Thoracic aorta (tissue), 2 donors: ENCODE results near the gene ZP3. TPM values are rescaled to one million over a fixed set of nuclear protein-coding genes. Genes with fewer than 3 reads are reported as not detected.
"Not testable (repeated sequence)": the region's sequence is repeated elsewhere in the genome, so short reads cannot be mapped to it uniquely, and the experiment has no call there.

Source experiments
- ATAC-seq: fragments of 150-250 bp; one replicate; pipeline ENCODE4 v1.8.0; 2017; ENCODE audit warnings: low read depth; ENCODE audit not compliant: insufficient number of reproducible peaks, low FRiP score
- DNase-seq: peaks from one replicate; pipeline ENCODE4 v3.0.0-alpha.2; 2020; ENCODE audit warnings: low spot score
- H3K27ac ChIP-seq, 2 donors: fragments of 200-600 bp; sonication (generic); 1 replicate in 1 of 2; 2 replicates in 1 of 2; pipeline ENCODE4 v1.5.1; 2016; ENCODE audit warnings: mild to moderate bottlenecking in 2 of 2, moderate library complexity in 2 of 2
- H3K27me3 ChIP-seq: fragments of 200-600 bp; sonication (generic); replicated peaks from 2 replicates; pipeline ENCODE4 v1.6.0; 2016; ENCODE audit warnings: mild to moderate bottlenecking; ENCODE audit not compliant: insufficient read depth
- H3K36me3 ChIP-seq: fragments of 200-600 bp; sonication (generic); one replicate; pipeline ENCODE4 v1.5.1; 2016
- H3K4me1 ChIP-seq, 2 donors: fragments of 200-600 bp; sonication (generic); 1 replicate in 1 of 2; 2 replicates in 1 of 2; pipeline versions ENCODE4 v1.5.1 to v1.6.0; 2016; ENCODE audit warnings: low read depth in 2 of 2, mild to moderate bottlenecking in 1 of 2; ENCODE audit not compliant: control insufficient read depth in 1 of 2
- H3K4me3 ChIP-seq: fragments of 200-600 bp; sonication (generic); 2 replicates; pipeline ENCODE4 v1.5.1; 2016; ENCODE audit warnings: mild to moderate bottlenecking
- H3K9me3 ChIP-seq: fragments of 200-600 bp; sonication (generic); 2 replicates; pipeline ENCODE4 v1.5.1; 2016
- CTCF ChIP-seq: fragments of 200-600 bp; sonication (generic); IDR thresholded peaks from one replicate; pipeline ENCODE4 v1.5.1; 2019; ENCODE audit warnings: antibody characterized with exemption
- total RNA-seq, 2 donors: library from RNA; depleted of rRNA; stranded (reverse); fragments of >200 nt; gene quantifications; one replicate each; pipeline versions ENCODE4 v1.1.0 to v1.2.3, GENCODE V29; 2016

Gene ZP3
- total RNA-seq, 2 donors from 2014 or later, result 1.6 TPM

DNA sequence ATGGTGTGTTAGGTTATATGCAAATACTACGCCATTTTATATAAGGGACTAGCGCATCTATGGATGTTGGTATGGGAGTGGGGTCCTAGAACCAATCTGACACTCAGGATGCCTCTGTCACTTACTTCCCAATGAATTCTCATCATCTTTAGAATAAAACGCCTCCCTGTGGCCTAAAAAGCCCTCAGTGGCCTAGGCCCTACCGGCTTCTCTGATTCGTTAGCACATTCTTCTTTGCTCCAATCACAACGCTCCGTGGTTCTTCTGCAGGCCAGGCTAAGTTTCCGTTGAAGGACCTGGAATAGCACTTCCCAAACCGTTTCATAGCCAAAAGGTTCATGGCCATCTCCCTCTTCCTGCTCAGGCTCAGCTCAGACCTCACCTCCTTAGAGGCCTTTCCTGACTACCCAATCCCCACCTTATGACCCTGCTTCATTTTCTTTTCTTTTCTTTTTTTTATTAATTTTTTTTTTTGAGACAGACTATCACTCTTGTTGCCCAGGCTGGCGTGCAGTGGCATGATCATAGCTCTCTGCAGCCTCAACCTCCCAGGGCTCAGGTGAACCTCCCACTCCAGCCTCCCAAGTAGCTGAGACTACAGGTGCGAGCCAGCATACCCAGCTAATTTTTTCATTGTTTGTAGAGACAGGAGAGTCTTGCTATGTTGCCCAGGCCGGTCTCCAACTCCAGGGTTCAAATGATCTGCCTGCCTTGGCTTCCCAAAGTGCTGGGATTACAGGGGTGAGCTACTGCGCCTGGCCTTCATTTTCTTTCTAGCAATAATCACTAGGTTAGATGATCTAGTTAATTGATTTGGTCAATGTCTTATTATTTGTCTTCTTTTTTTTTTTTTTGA lies 41.4 kb upstream of the ZP3 start:
- H3K9me3 ChIP-seq, result no peaks in the 10 kb centered on the region
- H3K27ac ChIP-seq, result no peak overlapping the region
- no peak overlapping the region for H3K4me3 ChIP-seq
- H3K4me1 ChIP-seq, result peaks cover 18 to 20% of the 10 kb centered on the region in 2 donors
- H3K27me3 ChIP-seq, result no peaks in the 10 kb centered on the region
- ATAC-seq, result no peak
- no peaks in the 10 kb centered on the region for H3K36me3 ChIP-seq
- DNase-seq, result no peak
- TF ChIP-seq CTCF, result no peak

GRCh38 chr7:76386691-76387260 lies 38.0 kb upstream of the ZP3 start:
- DNase-seq (no peak), ATAC-seq (no peak)
- no peaks in the 10 kb centered on the region for H3K4me1 ChIP-seq
- H3K27ac ChIP-seq, result no peak overlapping the region
- H3K27me3 ChIP-seq, result no peaks in the 10 kb centered on the region
- H3K9me3 ChIP-seq, result no peaks in the 10 kb centered on the region
- TF ChIP-seq CTCF, result no peak
- no peak overlapping the region for H3K4me3 ChIP-seq
- no peaks in the 10 kb centered on the region for H3K36me3 ChIP-seq

GRCh38 chr7:76387789-76388188 lies 37.0 kb upstream of the ZP3 start:
- H3K27me3 ChIP-seq, H3K4me3 ChIP-seq, H3K4me1 ChIP-seq, H3K36me3 ChIP-seq, H3K9me3 ChIP-seq, ATAC-seq, DNase-seq, H3K27ac ChIP-seq: not testable (repeated sequence)

DNA sequence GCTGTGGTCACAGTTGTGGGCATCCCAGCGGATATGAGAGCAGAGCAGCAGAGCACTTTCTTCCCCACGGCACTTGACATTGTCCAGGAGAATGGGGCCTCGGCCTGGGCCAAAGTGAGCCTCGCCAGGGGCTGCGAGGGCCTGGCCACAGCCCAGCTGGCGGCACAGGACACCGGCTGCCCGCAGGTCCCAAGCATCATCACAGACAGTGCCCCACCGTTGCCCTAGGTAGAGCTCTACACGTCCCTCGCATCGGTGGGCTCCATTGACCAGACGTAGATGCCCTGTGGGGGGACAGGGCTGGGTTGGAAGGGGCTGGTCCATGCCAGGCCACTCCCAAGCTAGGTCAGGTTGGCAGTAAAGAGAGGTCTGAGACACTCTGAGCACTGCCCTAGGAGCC lies 34.7 kb upstream of the ZP3 start:
- Histone ChIP-seq H3K27ac (no peak overlapping the region), H3K4me3 (no peak overlapping the region), H3K9me3 (no peaks in the 10 kb centered on the region), H3K36me3 (no peaks in the 10 kb centered on the region), H3K4me1 (peaks cover 3 to 12% of the 10 kb centered on the region in 2 donors), H3K27me3 (no peaks in the 10 kb centered on the region)
- no peak for TF ChIP-seq CTCF
- ATAC-seq (no peak), DNase-seq (no peak)

- peak overlapping the region; percentile 66 to 74 for H3K27ac ChIP-seq
- H3K4me1 ChIP-seq, result peaks cover 6 to 16% of the 10 kb centered on the region in 2 donors
- ATAC-seq, result no peak
- H3K4me3 ChIP-seq, result peak overlapping the region; percentile 87
- no peaks in the 10 kb centered on the region for H3K36me3 ChIP-seq
- no peaks in the 10 kb centered on the region for H3K27me3 ChIP-seq
- DNase-seq, result no peak
- H3K9me3 ChIP-seq, result no peaks in the 10 kb centered on the region
- no peak for TF ChIP-seq CTCF
These were observed 32.1 kb upstream of the ZP3 start for GRCh38 chr7:76392531-76393115.
